ENCODE measurements around the gene PDE3A. TPM values are rescaled to one million over a fixed set of nuclear protein-coding genes. Genes with fewer than 3 reads are reported as not detected.

The PDE3A gene
- total RNA-seq, 1 donor from 2014 or later = 5.5 TPM

- no peaks in the 10 kb centered on the region for H3K9me3 ChIP-seq
- intact Hi-C loops (cut with DNase I) = no loop called here
- H3K4me1 ChIP-seq = no peaks in the 10 kb centered on the region
- H3K27ac ChIP-seq = no peak overlapping the region
- no peak for TF ChIP-seq CTCF (IDR thresholded peaks at IDR 0.05)
- H3K4me3 ChIP-seq = no peak overlapping the region
- no peaks in the 10 kb centered on the region for H3K27me3 ChIP-seq (ENCODE audit: low read depth)
- ATAC-seq (no peak), DNase-seq (no peak)
- no peaks in the 10 kb centered on the region for H3K36me3 ChIP-seq
Observed at GRCh38 chr12:20555771-20556170, 187.4 kb downstream of the PDE3A start.

- intact Hi-C loops (cut with DNase I) = no loop called here
- H3K27me3 ChIP-seq (ENCODE audit: low read depth) = no peaks in the 10 kb centered on the region
- H3K27ac ChIP-seq = no peak overlapping the region
- no peaks in the 10 kb centered on the region for H3K4me1 ChIP-seq
- DNase-seq (no peak), ATAC-seq (no peak)
- no peaks in the 10 kb centered on the region for H3K9me3 ChIP-seq
- no peak for TF ChIP-seq CTCF (IDR thresholded peaks at IDR 0.05)
- no peak overlapping the region for H3K4me3 ChIP-seq
- H3K36me3 ChIP-seq = no peaks in the 10 kb centered on the region
Observed at GRCh38 chr12:20557096-20557495, 188.8 kb downstream of the PDE3A start.

- Histone ChIP-seq H3K27me3 (ENCODE audit: low read depth) (no peaks in the 10 kb centered on the region), H3K4me3 (no peak overlapping the region), H3K27ac (no peak overlapping the region), H3K36me3 (no peaks in the 10 kb centered on the region), H3K9me3 (no peaks in the 10 kb centered on the region), H3K4me1 (no peaks in the 10 kb centered on the region)
- DNase-seq (no peak), ATAC-seq (no peak)
- intact Hi-C loops (cut with DNase I) = no loop called here
- TF ChIP-seq CTCF (IDR thresholded peaks at IDR 0.05) = no peak
Observed at GRCh38 chr12:20560935-20561334, 192.6 kb downstream of the PDE3A start.

- intact Hi-C loops (cut with DNase I) = no loop called here
Observed at GRCh38 chr12:20561871-20562270, 193.5 kb downstream of the PDE3A start.

GRCh38 chr12:20567413-20567812 is 199.1 kb downstream of the PDE3A start:
- no peak for ATAC-seq
- Histone ChIP-seq H3K36me3 (no peaks in the 10 kb centered on the region), H3K27ac (no peak overlapping the region), H3K4me1 (no peaks in the 10 kb centered on the region), H3K9me3 (no peaks in the 10 kb centered on the region), H3K4me3 (no peak overlapping the region), H3K27me3 (ENCODE audit: low read depth) (no peaks in the 10 kb centered on the region)
- no peak for DNase-seq
- no peak for TF ChIP-seq CTCF (IDR thresholded peaks at IDR 0.05)
- intact Hi-C loops (cut with DNase I) = no loop called here

More at GRCh38 chr12:20561871-20562270, 193.5 kb downstream of the PDE3A start:
- no peak for ATAC-seq
- H3K27me3 ChIP-seq (ENCODE audit: low read depth) = no peaks in the 10 kb centered on the region
- H3K4me3 ChIP-seq = no peak overlapping the region
- TF ChIP-seq CTCF (IDR thresholded peaks at IDR 0.05) = no peak
- no peak for DNase-seq
- H3K36me3 ChIP-seq = no peaks in the 10 kb centered on the region
- no peaks in the 10 kb centered on the region for H3K9me3 ChIP-seq
- no peaks in the 10 kb centered on the region for H3K4me1 ChIP-seq
- no peak overlapping the region for H3K27ac ChIP-seq

GRCh38 chr12:20572451-20572850 is 204.1 kb downstream of the PDE3A start:
- ATAC-seq (no peak), DNase-seq (no peak)
- H3K36me3 ChIP-seq = no peaks in the 10 kb centered on the region
- H3K27me3 ChIP-seq (ENCODE audit: low read depth) = no peaks in the 10 kb centered on the region
- no peak overlapping the region for H3K27ac ChIP-seq
- intact Hi-C loops (cut with DNase I) = no loop called here
- H3K9me3 ChIP-seq = no peaks in the 10 kb centered on the region
- H3K4me1 ChIP-seq = no peaks in the 10 kb centered on the region
- no peak overlapping the region for H3K4me3 ChIP-seq
- no peak for TF ChIP-seq CTCF (IDR thresholded peaks at IDR 0.05)

All from lower lobe of right lung (tissue), 2 donors.